HG03095 (cell line): ENCODE data around the gene HOXC4.

ENCODE experiments used
- ATAC-seq: cut with Tn5 transposase; IDR thresholded peaks from one replicate; pipeline ENCODE4 v1.9.1; 2021; ENCODE audit warnings: moderate library complexity; ENCODE audit not compliant: unreplicated experiment

The HOXC4 gene

DNA sequence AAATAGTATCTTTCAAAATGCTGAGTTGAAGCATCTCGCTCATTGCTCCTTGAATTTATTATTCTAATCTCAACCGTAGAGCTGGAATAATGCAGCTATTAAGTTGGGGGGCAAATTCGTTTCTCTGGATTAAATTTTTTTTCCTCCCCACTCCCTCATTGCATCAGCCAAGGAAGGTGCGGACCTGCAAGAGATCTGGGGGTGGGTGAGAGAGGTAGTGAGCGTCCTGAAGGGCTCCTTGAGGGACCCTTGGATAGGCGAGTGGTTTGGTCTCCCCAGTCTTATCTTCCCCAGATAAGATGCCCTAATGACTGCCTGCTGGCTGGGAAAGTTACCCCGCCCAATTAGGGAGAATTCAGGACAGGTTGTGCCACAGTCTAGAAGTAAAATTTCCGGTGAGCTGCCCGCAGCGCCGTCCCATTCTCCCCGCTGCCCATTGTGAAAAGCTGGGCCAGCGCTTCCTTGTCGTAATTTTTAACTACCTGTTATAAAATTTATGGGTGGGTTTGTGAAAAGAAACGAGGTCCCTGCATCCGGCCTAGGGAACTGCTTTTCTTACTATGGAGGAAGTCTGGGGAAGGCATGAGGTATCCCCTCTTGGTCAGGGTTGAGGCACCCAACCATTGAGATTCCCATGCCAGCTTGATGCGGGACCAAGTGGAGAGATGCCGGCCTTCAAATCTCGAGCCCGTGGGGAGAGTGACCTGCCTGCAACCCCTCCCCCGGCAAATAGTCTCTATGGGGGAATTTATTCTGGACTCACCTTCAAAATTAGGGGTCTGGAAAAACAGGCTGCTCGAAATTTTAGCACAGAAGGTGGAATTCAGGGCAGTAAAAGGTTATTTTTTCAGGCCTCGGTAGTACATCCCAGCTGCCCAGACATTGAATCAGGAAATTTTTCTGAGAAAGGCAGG is 38.4 kb upstream of the HOXC4 start:
- ATAC-seq: no peak

DNA sequence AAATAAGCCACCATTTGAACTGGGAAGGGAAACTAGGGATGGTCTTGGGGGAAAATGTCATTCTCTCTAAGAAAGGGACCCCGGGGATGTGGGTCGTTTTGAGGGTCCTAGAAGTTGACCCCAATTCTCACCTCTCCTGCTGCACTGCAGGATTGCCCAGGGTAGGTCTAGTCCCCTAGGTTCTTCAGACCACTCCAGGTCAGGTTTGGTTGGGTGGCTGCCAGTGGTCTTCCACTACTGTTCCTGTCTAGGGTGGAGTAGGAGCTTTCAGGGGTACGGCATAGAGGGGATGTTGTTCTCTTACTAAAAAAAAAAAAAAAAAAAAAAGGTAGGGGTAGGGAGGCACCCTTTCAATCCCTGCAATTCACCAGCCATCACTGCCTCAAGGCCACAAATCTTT is 37.6 kb upstream of the HOXC4 start:
- no peak for ATAC-seq

GRCh38 chr12:54016478-54016964 is 37.1 kb upstream of the HOXC4 start:
- no peak for ATAC-seq

GRCh38 chr12:54017027-54017788 is 36.4 kb upstream of the HOXC4 start:
- peak; percentile 25 for ATAC-seq

GRCh38 chr12:54017878-54018467 is 35.7 kb upstream of the HOXC4 start:
- peak; percentile 69 for ATAC-seq

GRCh38 chr12:54018468-54018984 is 35.1 kb upstream of the HOXC4 start:
- no peak for ATAC-seq

DNA sequence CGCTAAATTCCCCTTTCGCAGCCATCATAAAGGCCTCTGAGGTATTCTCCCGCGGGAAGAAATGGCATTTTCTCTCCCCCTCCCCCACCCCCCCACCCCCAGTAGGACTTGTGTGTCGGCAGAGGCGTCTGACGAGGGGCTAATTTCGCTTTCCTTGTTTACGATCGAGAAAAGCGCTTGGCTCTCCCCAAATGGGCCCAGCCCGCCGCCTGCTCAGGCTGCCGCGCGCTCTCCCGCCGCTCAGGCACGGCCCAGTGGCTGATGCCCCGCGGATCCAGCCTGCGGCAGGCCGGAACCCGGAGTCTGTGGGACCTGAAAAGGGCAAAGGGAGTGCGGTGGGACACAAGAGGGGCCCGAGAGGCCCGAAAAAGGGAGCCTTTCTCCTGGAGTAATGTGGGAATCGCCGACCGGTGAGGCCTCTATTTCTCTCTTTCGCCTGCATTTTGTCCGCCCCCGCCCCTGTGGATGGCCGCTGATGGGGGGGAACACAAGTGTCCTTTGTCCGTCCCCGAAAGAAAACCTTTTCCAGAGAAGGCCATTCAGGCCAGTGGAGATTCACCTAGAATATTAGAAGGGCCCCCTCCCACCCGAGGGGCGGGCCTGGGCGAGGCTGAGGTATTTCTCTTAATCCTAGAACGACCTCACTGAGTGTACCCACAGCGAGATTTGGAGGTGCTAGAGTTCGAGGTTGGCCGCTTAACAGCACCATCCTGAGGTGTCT is 34.4 kb upstream of the HOXC4 start:
- no peak for ATAC-seq

- ATAC-seq: no peak
Observed at GRCh38 chr12:54019924-54020590, 33.6 kb upstream of the HOXC4 start.

DNA sequence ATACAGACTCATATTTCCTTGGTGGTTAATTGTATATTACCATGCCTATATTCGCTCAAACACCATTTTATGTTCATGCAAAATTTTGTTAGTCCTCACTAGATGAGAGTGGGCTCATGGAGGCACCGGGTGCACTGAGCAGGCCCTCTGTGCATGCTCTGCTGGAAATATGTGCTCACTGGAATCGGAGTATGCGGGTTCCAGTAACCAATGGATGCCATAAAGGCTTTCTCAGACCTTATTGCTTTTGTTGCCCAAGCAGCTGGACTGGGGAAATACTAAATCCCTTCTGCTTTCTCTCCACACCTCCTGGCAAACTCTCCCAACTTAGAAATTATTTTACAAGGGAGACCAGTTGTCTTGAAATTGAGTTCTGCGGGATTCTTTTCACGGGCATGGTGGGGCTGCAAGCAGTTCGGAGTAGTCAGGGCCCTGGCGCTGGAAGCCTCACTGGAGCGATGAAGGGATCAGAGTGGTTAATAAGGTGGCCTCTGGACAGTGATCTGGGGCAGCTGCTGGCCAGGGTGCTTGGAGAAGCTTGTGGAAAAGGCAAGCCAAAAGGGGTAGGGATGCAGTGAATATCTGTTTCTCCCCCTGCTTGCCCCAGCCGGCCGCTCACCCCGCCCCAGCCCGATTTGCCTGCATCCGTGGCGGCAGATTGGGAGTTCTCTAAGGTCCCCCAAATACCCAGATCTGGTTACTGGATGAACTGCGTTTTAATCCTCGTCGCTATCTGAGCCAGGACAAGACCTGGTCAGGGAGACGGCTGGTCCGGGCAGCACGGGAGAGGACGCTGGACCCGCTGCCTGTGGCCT is 32.8 kb upstream of the HOXC4 start:
- ATAC-seq: no peak

DNA sequence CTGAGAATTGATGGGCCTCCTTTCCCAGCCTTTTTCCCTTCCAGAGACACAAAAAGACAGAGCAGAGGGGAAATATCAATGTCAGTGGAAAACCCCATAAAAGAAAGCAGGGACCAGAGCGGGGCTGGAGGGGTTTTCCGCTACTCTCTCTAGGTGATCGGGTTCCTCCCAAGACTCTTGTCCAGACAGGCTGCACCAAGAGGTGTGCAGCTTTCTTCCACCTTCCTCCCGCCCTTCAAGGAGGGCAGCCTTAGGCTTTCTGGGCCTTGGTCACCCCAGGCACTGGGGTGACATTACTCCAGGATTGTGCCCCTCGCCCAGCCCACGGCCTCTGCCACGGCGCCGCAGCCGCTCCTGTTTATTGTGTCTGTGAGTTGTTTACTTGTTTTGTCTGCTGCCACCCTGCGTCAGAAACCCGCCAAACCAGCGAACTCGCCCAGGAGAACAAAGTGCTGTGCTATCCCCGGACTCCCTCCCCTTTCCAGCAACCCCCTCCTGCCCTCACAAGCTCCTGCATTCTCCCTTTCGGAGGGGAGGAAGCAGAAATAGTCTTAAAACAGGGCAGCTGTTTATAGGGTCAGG is 32.1 kb upstream of the HOXC4 start:
- ATAC-seq: no peak

DNA sequence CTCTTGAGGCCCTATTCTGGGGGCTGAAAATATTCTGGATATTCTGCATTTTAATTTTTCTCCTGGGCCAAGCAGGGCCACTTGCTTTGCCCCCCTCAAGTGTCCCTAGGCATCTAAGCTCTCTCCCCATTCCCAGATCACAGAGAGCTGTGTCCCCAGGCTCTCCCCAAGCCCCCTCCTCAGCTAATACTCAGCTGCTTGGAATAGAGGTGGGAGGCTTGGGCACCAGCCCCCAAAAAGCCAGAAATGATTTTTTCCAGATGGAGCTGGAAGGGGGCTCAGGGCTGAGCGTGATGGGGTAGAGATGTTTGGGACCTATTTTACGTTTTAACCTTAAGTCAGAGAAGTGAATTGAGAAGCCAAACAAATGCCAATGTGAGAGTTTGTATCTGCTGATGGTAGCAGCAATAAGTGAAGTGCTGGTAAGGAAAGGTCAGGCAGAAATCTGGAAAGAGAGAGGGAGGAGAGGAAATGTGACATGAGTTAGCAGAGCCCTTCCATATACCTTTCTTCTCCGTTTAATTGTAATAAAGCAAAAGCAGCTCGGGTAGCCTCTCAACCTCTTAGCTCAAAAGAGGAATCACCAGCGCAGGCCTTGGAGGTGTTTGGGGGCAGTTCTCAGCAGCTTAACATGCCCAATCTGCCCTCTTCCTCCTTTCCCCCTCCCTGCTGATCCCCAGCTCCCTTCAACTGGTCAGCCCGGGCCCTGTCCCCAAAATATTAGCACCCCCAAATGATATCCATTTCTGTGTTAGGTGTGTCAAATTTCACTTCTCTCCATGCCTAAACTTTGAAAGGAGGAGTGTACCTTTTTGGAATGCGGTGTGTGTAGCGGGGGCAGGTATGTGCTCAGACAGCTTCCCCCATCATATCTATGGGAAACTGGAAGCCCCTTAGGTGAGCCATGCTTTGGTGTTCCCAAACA is 30.4 kb upstream of the HOXC4 start:
- no peak for ATAC-seq

- ATAC-seq: no peak
Observed at GRCh38 chr12:54024127-54024526, 29.5 kb upstream of the HOXC4 start.

GRCh38 chr12:54024581-54025305 is 28.9 kb upstream of the HOXC4 start:
- ATAC-seq: no peak

- ATAC-seq: no peak
Observed at GRCh38 chr12:54025499-54026405, 27.9 kb upstream of the HOXC4 start.

GRCh38 chr12:54026640-54027441 is 26.8 kb upstream of the HOXC4 start:
- ATAC-seq: no peak
